Dermis blood vessel endothelial cell (primary cell): ENCODE data around the gene IGSF5. TPM values are rescaled to one million over a fixed set of nuclear protein-coding genes. Genes with fewer than 3 reads are reported as not detected.
"Not testable (repeated sequence)": the region's sequence is repeated elsewhere in the genome, so short reads cannot be mapped to it uniquely, and the experiment has no call there.

Experiments
- DNase-seq: peaks from one replicate; pipeline ENCODE4 v3.0.0; 2010
- total RNA-seq: library from RNA; depleted of rRNA; stranded (reverse); fragments of >200 nt; gene quantifications from 2 replicates; pipeline ENCODE4 v1.2.3, GENCODE V29; 2014

The IGSF5 gene
- total RNA-seq, 1 donor from 2014 or later, result not detected

GRCh38 chr21:39739531-39739930 lies 5.5 kb upstream of the IGSF5 start:
- DNase-seq, result not testable (repeated sequence)

DNA sequence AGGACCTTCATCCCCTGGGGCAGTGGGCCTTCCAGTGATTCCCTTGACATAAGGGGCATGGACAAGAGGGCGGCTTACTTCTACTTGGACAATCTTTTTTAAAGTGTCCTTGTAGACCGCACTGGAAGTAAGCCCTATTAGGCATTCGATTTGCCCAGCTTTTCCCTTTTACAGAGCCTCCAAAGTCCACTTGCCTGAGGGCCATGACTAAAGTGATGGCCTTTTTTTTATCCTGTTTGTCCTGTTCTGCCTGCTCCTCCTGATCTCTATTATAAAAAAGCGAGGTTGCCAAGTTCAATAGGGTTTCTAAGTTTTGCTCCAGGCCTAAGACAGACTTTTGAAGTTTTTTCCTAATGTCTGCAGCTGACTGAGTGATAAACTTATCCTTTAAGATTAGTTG lies 2.4 kb upstream of the IGSF5 start:
- not testable (repeated sequence) for DNase-seq

DNA sequence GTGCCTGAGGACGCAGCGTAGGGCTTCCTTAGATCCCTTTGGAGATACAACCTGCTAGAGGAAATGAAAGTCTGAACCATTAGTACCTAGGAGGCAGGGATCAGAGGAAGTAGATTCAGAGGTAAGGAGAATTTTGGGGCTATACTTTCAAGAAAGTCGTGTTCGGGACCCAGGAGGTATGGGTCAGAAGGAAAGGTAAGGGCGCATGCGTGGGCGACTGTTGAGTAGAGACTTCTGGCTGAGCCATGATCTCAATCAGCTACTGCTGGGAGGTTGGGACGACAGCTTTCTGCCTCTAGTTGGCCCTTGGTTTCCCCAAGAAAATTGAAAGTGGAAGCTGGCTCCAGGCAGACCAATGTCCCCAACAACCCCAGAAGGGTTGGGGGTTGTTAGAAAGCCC lies 349 bp downstream of the IGSF5 start:
- not testable (repeated sequence) for DNase-seq

DNA sequence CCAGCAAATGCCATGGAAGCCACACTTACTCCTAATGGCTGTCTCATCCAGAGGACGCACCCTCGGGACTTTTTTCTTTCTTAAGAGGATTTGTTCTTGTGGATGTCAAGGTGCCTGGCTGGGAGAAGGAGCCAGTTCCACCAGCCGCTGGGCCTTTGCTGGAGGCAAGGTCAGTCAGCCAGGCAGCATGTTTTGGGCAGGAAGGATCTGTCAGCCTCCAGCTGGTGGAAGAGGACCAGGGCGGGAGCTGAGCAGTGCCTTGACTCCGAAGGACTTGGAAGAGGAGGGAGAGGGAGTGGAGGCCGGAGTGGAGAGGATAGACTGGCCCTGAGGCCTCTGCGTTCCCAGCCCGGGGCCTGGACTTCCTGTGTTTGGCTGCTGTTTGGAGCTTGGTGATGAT lies 5.7 kb downstream of the IGSF5 start:
- DNase-seq, result no peak

- no peak for DNase-seq
These were observed 9.8 kb downstream of the IGSF5 start for GRCh38 chr21:39754811-39755210.

GRCh38 chr21:39756285-39756684 lies 11.3 kb downstream of the IGSF5 start:
- DNase-seq, result no peak

DNA sequence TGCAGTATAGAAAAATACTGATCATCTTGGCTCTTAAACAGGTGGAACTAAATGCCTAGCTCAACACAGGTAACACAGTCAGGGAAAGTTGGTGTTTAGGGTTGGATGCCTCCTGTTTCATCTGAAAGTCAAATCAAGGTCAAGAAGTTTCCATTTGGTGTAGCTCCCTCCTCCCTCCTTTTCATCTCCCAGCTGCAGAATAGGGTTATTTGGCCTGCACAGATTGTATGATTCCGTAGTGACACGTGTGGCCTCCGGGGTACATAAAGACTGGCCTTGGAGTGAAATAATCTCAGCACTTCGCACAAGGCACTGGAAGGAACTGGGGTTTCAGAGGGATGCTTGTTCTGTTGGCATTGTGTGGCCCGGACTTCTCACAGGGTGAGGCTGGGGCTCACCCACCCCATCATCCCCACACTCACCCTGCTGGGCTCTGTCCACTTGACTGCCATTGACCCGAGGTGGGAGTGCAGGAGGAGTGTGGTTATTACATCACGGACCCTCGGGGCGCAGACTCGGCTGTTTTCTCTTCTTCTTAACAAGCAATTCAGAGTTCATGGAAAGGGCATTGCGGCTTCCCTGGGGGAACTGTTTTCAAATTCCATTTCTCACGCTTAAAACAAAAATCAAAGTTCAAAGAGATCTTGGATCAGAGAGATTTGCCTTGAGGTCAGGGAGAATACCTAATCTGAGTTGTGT lies 18.4 kb downstream of the IGSF5 start:
- DNase-seq, result no peak

DNA sequence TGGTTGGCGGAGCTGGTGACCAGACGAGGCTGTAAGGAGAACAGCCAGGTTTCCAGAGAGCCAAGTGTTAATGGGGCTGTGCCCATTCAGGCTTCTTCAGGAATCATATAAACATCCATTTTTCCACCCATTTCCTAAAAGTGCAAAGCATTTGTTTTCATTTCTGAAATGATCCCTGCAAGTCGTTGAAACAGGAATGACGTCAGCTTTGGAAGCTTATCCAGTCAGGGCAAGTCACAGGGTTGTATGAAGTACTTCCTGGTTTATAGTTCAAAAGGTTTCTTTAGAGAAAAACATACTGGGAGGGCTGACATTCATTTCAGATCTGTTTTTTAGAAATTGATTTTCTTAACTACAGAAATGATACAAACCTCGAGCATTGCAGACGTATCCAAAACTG lies 29.2 kb downstream of the IGSF5 start:
- DNase-seq, result no peak

DNA sequence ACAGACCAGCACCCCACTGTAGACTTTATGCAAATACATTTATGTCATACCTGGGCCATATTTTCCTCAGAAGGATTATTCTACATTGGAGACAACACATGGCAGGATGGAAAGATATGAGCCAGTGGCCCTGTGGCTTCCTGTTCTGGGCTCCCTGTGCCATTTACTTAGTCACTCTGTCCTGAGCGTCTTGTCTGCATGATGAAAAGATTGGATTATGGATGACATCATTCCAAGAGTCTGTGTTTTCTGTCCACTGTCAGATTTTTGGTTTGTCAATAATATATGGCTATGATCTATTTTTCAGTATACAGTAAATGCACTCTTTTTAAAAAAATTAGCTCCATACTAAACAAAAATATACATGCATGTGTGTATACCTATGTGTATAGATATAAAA lies 30.8 kb downstream of the IGSF5 start:
- DNase-seq, result no peak

DNA sequence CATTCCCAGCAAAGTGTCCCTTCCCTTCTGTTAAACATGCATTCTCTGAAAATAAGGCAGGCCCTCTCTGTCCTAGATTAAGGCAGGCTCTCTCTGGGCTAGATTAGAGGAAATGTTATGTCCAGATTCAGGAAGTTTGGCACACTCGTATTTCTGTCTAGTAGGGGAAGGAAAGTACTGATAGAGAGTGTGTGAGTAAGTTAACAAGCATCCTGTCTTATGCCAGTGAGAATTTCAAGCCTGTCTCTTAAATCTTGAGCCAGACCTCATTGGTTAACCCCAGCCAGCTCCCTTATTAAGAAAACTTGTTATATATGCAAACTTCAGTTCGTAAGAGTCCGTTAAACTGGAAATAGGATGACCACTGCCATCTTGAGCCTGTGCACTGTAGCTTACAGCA lies 31.6 kb downstream of the IGSF5 start:
- no peak for DNase-seq

- DNase-seq, result no peak
These were observed 36.3 kb downstream of the IGSF5 start for GRCh38 chr21:39781331-39781730.

DNA sequence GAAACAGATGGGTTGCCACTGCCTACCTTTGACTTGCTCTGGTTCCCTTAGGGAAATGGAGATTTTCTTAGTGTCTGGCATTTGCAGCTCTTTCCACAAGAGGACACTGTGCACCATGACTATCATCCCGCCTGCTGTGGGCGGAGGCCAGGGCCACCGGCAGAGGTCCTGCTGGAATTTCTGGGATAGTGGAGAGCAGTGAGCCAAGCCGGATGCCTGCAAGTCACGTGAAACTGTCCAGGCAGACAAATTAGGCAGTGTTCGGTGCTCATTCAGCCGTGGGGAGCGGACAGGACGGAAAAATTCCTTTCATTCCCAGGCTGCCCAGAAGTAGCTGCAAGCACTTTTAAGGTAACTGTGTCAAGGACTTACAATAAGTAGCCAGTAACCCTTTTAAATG lies 43.4 kb downstream of the IGSF5 start:
- DNase-seq, result peak; percentile 15

- no peak for DNase-seq
These were observed 51.5 kb downstream of the IGSF5 start for GRCh38 chr21:39796466-39796865.

DNA sequence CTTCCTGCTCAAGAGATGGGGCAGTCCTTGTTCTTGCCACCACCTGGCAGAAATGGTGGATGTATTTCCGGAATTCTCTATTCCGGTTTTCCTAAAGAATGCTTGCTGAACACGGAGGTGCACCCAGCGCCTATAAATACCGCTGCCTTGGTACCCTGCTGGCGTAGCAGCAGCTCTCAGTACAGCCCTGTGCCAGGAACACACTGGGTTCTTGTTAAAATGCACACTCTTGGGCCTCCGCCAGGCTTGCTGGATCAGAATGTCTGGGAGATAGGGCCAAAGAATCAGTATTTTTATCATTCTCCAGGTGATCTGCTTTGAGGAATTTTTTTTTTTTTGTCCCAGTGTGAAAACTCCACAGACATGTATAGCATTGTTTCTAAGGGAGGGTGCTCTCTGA lies 54.2 kb downstream of the IGSF5 start:
- no peak for DNase-seq

DNA sequence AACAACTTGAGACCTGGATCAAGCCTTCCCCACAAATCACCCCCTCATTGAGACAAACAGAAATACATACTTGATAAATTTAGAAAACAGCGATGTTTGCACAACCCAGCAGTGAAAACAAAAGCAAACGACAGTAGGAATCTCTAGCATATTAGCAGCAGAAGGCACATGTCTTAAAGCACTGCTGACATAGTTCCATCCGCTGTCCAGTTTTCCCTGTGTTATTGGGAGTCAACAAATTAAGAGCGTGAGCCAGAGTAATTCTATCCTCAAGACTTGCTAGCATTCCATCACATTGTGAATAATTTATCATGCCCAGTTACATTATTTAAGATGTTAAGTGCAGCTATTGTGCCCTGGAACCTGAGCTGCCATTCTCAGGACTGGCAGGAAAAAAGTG lies 55.3 kb downstream of the IGSF5 start:
- DNase-seq, result no peak

DNA sequence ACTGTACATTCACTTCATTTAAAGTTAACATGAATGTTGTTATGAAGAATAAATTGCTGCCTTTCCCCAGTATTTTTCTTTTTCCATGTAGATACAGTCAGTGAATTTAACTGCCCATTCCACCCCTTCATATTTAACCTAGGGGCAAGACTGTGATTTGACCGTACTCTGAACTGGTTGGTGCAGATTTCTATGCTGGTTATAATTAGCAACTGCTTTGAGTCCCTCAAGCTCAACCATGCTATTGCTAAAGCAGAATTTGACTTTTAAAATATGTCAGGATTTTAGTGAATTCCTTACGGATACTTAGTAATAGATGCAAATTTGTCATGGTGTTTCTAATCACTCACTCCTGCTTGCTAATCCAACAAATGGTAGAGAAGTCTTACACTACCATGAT lies 57.2 kb downstream of the IGSF5 start:
- DNase-seq, result no peak

DNA sequence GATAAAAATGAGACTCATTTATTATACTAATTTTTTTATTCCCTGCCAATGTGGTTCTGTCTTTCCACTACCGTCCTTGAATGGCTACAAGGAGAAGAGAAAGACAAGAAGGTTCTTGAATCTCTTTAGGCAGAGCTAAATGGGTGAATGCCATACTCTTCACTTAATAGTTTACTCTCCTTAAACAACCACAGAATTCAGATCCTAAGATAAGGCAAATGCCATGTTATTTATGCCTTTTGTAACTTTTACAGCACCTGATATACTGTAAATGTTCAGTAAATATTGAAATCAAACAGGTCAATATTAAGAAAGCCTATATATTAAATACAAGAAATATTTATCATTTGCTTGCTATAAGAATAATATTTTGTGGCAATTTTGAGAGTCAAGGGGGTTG lies 58.4 kb downstream of the IGSF5 start:
- DNase-seq, result no peak

DNA sequence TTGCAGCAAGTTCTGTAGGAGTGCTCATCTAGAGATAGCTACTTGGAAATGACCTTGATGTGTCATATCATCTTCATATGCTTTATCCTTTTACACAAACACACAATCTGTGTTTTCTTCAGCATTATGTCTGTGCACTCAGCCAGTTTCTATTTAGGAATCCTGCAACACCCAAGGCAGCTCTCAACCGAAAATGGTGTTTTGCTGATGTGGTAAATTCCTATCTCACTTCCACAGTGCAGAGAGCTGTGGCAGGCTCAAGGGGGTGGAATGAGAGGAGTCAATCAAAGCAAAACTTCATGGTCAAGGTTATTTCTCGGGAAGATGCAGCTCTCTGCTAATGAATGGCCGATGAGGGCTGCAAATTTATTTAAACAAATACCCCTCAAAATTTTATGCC lies 59.3 kb downstream of the IGSF5 start:
- no peak for DNase-seq

DNA sequence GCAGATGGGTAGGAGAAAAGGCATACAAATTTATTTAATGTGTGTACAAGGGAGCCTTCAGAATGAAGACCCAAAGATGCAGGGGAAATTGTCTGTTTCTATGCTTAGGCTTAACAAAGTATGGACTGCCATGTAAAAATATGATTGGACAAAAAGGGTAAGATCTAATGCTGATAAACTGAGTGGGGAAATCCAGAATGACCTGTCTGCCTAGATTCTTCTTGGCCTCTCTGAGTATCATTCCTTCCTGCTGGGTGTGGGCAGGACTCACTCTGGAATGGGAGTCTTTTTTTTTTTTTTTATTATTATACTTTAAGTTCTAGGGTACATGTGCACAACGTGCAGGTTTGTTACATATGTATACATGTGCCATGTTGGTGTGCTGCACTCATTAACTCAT lies 61.0 kb downstream of the IGSF5 start:
- no peak for DNase-seq

DNA sequence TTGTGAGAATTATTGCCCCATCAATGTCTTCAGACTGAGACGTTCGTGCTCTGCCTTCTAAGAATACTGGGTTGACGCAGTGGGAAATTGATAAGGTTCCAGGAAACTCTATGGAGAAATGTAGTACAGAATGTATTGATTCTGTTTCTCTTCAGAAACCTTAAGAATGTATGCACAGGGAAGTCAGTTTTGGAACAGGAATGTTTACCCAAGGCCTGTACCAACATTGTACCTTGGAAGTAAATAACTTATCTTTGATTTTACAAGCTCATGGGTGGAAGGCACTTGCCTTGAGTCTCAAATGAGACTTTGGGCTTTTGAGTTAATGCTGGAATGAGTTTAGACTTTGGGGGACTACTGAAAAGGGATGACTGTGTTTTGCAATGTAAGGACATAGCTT lies 62.8 kb downstream of the IGSF5 start:
- no peak for DNase-seq

DNA sequence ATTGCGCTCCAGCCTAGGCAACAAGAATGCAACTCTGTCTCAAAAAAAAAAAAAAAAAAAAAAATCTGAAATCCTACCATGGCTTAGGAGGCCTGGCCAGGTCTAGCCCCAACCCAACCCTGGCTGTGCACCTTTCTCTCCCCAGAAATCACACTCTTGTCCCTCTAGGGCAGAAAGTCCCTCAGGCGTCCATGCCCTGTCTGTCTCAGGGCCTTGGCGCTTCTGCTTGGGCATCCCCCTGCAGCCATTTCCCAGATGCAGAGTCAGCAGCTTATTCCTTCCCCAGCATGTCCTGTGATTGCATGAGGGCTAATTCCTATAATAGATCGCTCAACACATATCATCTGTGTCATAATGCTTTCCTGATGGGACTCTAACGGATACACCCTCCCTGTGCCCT lies 65.0 kb downstream of the IGSF5 start:
- no peak for DNase-seq

DNA sequence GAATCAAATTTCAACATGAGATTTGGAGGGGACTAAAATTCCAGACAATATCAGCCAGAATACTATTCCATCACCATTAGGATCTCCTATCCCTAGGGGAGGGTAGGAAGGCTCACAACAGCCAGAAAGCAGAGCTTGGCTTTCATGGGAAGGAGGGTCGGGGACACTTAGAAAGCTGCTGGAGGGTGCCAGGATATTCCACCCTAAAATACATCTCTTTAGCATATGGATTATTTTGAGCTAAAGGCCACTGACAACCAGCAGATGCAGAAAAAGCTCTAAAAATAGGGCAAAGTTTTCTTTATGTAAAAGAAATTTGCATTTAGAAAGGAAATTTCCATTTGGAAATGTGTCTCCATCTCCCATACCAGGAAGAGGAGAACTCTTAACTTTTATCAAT lies 68.0 kb downstream of the IGSF5 start:
- no peak for DNase-seq

GRCh38 chr21:39818557-39818956 lies 73.6 kb downstream of the IGSF5 start:
- DNase-seq, result no peak

GRCh38 chr21:39822042-39822441 lies 77.1 kb downstream of the IGSF5 start:
- no peak for DNase-seq

- no peak for DNase-seq
These were observed 80.3 kb downstream of the IGSF5 start for GRCh38 chr21:39825250-39825649.
